GM10266 (cell line): ENCODE measurements around the gene SEMA3E.

Experiments
- DNase-seq: peaks from one replicate; pipeline ENCODE4 v3.0.0; 2012; ENCODE audit errors: extremely low spot score
- TF ChIP-seq, protein P1 (sequence below): IDR thresholded peaks from 2 replicates; pipeline ENCODE4 v1.5.1; 2012; ENCODE audit warnings: mild to moderate bottlenecking, low read depth; ENCODE audit not compliant: control insufficient read depth, insufficient read depth; ENCODE audit errors: missing control alignments

SEMA3E gene

DNA sequence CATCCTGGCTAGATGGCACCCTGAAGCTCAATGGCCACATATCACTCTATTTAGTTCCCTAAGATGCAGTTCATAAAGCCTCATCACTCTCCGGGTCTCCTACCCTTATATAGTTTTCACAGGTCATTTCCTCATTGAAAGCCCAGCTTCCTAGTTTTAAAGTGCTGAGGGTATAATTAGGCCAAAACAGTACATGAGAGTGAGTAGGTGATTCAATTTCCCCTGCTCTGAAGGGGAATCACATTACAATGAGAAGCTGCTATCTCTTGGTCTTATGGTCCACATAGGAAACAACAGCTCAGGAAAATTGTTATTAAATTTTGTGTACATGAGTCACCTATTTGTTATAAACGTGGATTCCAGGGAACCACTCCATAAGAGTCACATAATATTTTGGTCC, 162.0 kb downstream of the SEMA3E start:
- DNase-seq: no peak
- TF ChIP-seq, protein P1, sequence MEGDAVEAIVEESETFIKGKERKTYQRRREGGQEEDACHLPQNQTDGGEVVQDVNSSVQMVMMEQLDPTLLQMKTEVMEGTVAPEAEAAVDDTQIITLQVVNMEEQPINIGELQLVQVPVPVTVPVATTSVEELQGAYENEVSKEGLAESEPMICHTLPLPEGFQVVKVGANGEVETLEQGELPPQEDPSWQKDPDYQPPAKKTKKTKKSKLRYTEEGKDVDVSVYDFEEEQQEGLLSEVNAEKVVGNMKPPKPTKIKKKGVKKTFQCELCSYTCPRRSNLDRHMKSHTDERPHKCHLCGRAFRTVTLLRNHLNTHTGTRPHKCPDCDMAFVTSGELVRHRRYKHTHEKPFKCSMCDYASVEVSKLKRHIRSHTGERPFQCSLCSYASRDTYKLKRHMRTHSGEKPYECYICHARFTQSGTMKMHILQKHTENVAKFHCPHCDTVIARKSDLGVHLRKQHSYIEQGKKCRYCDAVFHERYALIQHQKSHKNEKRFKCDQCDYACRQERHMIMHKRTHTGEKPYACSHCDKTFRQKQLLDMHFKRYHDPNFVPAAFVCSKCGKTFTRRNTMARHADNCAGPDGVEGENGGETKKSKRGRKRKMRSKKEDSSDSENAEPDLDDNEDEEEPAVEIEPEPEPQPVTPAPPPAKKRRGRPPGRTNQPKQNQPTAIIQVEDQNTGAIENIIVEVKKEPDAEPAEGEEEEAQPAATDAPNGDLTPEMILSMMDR: no peak

DNA sequence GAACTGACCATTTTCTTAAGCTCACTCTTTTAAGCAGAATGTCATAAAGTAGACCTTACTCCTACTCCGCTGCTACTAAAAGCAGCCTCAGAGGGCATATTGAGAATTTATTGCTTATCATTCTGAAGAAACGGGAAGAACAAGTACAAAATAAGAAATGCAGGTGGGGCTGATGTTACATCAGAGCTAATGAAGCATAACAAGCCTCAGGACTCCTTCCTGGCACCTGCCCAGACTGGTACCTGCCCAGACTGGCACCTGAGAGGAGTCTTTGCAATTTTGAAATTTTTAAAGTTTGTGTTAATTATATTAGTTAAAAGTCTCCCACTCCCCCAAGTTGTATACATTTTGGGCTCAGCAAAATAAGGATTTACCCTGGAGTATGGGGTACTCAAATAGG, 162.4 kb downstream of the SEMA3E start:
- no peak for DNase-seq
- TF ChIP-seq, protein P1: no peak

DNA sequence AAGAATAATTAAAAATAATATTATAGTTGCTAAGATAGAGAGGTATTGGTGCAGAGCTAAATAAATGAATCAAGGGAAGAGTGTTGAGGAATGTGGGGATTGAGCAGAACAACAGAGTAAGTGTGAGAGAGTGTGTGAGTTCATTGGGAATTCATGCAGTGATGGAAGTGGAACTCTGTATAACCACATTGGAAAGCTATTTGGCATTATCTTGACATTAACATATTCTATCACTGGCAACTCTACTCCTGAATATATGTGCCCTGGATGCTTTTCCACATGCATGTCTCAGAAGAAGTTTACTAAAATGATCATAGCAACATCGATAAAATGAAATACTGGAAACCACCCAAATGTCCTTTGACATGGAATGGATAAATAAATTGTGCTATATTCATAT, 164.1 kb downstream of the SEMA3E start:
- TF ChIP-seq, protein P1: no peak
- no peak for DNase-seq

DNA sequence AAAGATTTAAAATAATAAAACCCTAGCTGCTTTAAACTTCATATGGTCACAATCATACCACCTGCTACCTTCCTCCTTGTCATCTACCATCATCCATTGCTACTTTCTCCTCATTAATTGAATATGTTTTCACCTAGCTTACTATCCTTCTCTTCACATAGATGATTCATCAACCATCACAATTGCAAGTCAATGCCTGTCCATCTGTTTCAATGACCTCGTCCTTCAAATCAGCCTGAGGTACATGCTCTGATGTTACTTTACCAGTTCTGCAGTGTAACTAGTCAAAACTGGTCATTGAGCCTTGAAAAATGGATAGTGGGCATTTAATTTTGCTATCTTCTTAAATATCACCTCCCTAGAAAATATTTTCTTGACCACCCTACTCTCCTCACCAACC, 164.7 kb downstream of the SEMA3E start:
- TF ChIP-seq, protein P1: no peak
- no peak for DNase-seq

DNA sequence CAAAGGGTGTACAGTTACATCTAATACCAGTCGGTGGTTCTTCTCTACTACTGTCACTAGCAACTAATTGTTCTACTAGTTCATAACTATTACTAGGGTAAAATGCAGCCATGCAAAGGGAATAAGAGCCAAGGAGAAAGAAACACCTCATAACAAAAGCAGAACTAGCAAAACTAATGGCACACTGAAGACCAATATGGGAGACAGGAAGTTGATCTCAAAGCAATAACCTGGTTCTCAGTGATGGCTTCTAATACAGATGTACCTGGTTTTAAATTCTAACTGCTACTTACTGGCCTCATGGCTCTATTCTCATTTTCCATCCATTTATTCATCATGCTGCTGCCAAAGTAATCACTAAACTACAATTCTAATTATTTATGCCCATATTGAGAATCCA, 170.3 kb downstream of the SEMA3E start:
- DNase-seq: no peak
- TF ChIP-seq, protein P1: no peak

DNA sequence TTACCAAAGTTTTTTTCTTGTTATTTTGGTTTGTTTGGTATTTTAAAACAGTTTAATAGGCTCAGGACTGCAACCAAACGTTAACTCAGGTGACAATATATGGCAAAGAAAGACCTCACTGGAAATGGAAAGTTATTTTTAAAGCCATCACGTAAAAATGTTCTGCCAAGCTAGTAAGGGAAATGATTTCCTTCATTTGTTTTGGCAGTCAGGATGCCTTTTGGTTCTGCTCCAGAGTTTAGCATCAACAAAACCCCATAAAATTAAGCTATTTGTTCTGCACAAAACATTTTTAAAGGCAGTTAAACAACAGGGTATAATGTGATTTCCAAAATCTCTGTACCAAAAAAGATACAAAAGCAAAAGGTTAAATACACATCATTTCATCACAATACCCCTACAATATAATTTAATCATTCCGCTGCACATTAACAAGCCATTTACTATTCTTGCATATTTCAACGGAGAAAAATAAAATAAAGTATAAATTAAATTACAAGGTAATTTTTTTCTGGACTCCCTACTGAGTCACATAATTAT, 172.4 kb downstream of the SEMA3E start:
- DNase-seq: no peak
- TF ChIP-seq, protein P1: no peak

DNA sequence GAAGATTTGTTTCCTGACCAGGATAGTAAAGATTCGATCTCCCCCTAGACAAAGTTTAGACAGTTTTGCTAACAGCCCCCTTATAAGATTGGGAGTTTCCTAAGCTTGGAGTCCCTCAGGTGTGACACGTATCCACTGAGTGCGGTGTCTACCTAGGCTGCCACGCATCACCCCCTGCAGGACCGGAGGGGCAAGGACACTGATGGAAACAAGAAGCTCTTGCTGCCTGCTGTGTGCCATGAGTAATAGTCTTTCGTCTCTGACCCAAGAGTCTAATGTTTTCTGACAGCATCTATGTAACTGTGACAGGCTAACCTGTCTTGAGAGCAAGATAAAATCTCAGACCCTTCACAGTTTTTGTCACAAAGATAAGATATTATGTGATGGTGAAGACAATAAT, 173.5 kb downstream of the SEMA3E start:
- no peak for DNase-seq
- TF ChIP-seq, protein P1: no peak
